Skin epidermis (tissue), 12 donors: ENCODE data around the gene CUL2.

Source experiments
- H3K27ac ChIP-seq, 21 experiments: fragments of 200-600 bp; sonication (generic) in 11 of 21; one replicate each; pipeline ENCODE4 v1.5.0; 2020; ENCODE audit warnings: mild to moderate bottlenecking in 3 of 21, inconsistent platforms in 2 of 21, moderate library complexity in 2 of 21
- H3K4me3 ChIP-seq, 7 experiments: fragments of 200-600 bp; sonication (generic) in 2 of 7; one replicate each; pipeline ENCODE4 v1.5.0; 2020; ENCODE audit warnings: inconsistent platforms in 2 of 7, mild to moderate bottlenecking in 2 of 7, moderate library complexity in 1 of 7

Gene CUL2

GRCh38 chr10:34959786-34960185, 130.4 kb downstream of the CUL2 start:
- Histone ChIP-seq H3K27ac (no peak overlapping the region), H3K4me3 (no peak overlapping the region)

GRCh38 chr10:34959321-34959720, 130.8 kb downstream of the CUL2 start:
- H3K4me3 ChIP-seq, result no peak overlapping the region
- no peak overlapping the region for H3K27ac ChIP-seq
